Hepatocyte (in vitro differentiated cells): ENCODE data around the gene INF2. TPM values are rescaled to one million over a fixed set of nuclear protein-coding genes. Genes with fewer than 3 reads are reported as not detected.

Source experiments
- DNase-seq: peaks from one replicate; pipeline ENCODE4 v3.0.0-alpha.2; 2016; ENCODE audit warnings: low spot score
- H2AFZ ChIP-seq: fragments of 200-600 bp; sonication (generic); 2 replicates; pipeline ENCODE4 v1.6.0; 2016; ENCODE audit warnings: antibody characterized with exemption, mild to moderate bottlenecking
- H3K27ac ChIP-seq: fragments of 200-600 bp; sonication (generic); 2 replicates; pipeline ENCODE4 v1.5.1; 2016; ENCODE audit warnings: mild to moderate bottlenecking
- H3K27me3 ChIP-seq: fragments of 200-600 bp; sonication (generic); 2 replicates; pipeline ENCODE4 v1.6.1; 2016
- H3K36me3 ChIP-seq: fragments of 200-600 bp; sonication (generic); replicated peaks from 2 replicates; pipeline ENCODE4 v1.5.1; 2016; ENCODE audit warnings: low read depth; ENCODE audit not compliant: insufficient read depth
- H3K4me1 ChIP-seq: fragments of 200-600 bp; sonication (generic); 2 replicates; pipeline ENCODE4 v1.5.1; 2016; ENCODE audit warnings: mild to moderate bottlenecking, moderate library complexity; ENCODE audit not compliant: insufficient read depth
- H3K4me2 ChIP-seq: fragments of 200-600 bp; sonication (generic); 2 replicates; pipeline ENCODE4 v1.6.0; 2016
- H3K4me3 ChIP-seq: fragments of 200-600 bp; sonication (generic); 2 replicates; pipeline ENCODE4 v1.5.1; 2016; ENCODE audit warnings: mild to moderate bottlenecking
- H3K79me2 ChIP-seq: fragments of 200-600 bp; sonication (generic); 2 replicates; pipeline ENCODE4 v1.6.0; 2017; ENCODE audit warnings: mild to moderate bottlenecking
- H3K9me2 ChIP-seq: fragments of 200-600 bp; sonication (generic); replicated peaks from 2 replicates; pipeline ENCODE4 v1.6.0; 2017; ENCODE audit warnings: mild to moderate bottlenecking; ENCODE audit not compliant: insufficient read depth
- H3K9me3 ChIP-seq: fragments of 200-600 bp; sonication (generic); 2 replicates; pipeline ENCODE4 v1.5.1; 2016; ENCODE audit warnings: low read depth, mild to moderate bottlenecking
- H4K20me1 ChIP-seq: fragments of 200-600 bp; sonication (generic); 2 replicates; pipeline ENCODE4 v1.6.0; 2016; ENCODE audit warnings: mild to moderate bottlenecking; ENCODE audit not compliant: insufficient read depth, poor library complexity, severe bottlenecking
- CTCF ChIP-seq: fragments of 200-600 bp; sonication (generic); IDR thresholded peaks from 2 replicates; pipeline ENCODE4 v1.5.1; 2016; ENCODE audit warnings: antibody characterized with exemption, mild to moderate bottlenecking; ENCODE audit not compliant: poor library complexity
- EZH2 ChIP-seq: fragments of 200-600 bp; sonication (generic); IDR thresholded peaks from 2 replicates; pipeline ENCODE4 v1.6.1; 2016; ENCODE audit warnings: antibody characterized with exemption, mild to moderate bottlenecking, borderline replicate concordance
- EZH2phosphoT487 ChIP-seq: fragments of 200-600 bp; sonication (generic); IDR thresholded peaks from one replicate; pipeline ENCODE4 v1.6.1; 2018; ENCODE audit warnings: antibody characterized with exemption, mild to moderate bottlenecking, low read depth, moderate library complexity; ENCODE audit not compliant: unreplicated experiment, severe bottlenecking
- WGBS: methylation state at CpG from one replicate; pipeline ENCODE4 v1.1.6; 2016; ENCODE audit warnings: low lambda C conversion rate; ENCODE audit errors: missing lambda C conversion rate; 5-methylcytosine and 5-hydroxymethylcytosine counted together
- polyA plus RNA-seq: library from polyadenylated mRNA; unstranded; fragments of >200 nt; fragmentation: Nextera tagmentation; extraction: Ambion mirVana; gene quantifications from 2 replicates; pipeline ENCODE4 v1.2.1, GENCODE V29; 2016
- total RNA-seq: library from RNA; depleted of rRNA; stranded (reverse); fragments of >200 nt; gene quantifications from 2 replicates; pipeline ENCODE4 v1.2.3, GENCODE V29; 2014

The INF2 gene
- total and polyA plus RNA-seq, 2 experiments from 2014 or later = 23.8 to 31.6 TPM

DNA sequence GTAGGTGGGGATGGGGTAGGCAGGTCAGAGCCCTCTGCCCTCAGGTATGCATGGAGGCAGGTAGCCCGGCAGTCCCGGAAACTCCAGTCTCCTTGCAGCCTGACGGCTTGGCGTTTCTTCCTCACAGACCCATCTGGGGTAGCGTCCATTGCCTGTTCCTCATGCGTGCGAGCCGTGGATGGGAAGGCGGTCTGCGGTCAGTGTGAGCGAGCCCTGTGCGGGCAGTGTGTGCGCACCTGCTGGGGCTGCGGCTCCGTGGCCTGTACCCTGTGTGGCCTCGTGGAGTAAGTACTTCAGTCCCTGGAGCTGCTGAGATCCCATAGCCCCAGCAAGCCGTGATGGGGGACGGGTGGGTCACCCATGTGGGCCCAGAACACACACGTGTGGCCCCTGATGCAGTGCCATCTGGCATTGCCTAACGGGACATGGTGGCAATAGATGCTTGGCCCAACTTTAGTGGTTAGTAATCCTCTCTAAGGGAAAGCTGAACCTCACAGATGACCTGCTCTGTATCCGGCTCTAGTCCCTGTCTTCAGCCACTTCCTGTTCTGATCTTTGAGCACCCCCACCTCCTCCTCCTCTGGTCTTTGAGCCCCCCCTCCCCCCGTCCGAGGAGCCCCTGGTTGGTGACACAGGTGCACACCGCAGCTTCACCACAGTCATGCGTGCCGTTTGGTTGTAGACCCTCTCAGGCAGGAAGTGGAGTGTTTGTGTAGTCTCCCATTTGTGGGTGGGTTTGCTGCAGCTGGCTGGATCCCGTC is 67.2 kb downstream of the INF2 start:
- Histone ChIP-seq H3K4me1 (peaks cover 6% of the 10 kb centered on the region), H3K4me2 (no peak overlapping the region), H2AFZ (no peak overlapping the region), H3K9me3 (no peaks in the 10 kb centered on the region), H3K27me3 (no peaks in the 10 kb centered on the region), H3K36me3 (no peaks in the 10 kb centered on the region), H3K4me3 (no peak overlapping the region), H3K79me2 (peaks cover 67% of the 10 kb centered on the region), H3K27ac (no peak overlapping the region), H3K9me2 (no peaks in the 10 kb centered on the region), H4K20me1 (peaks cover 31% of the 10 kb centered on the region)
- no peak for DNase-seq
- TF ChIP-seq EZH2phosphoT487 (no peak), CTCF (no peak), EZH2 (no peak)
- WGBS = 95% methylated on average over 26 of the region's 27 CpGs

GRCh38 chr14:104757238-104757585 is 67.8 kb downstream of the INF2 start:
- Histone ChIP-seq H4K20me1 (peaks cover 31% of the 10 kb centered on the region), H3K36me3 (no peaks in the 10 kb centered on the region), H3K4me2 (no peak overlapping the region), H3K79me2 (peaks cover 68% of the 10 kb centered on the region), H3K4me1 (peaks cover 6% of the 10 kb centered on the region), H3K27ac (no peak overlapping the region), H2AFZ (no peak overlapping the region), H3K9me2 (no peaks in the 10 kb centered on the region), H3K9me3 (no peaks in the 10 kb centered on the region), H3K27me3 (no peaks in the 10 kb centered on the region), H3K4me3 (no peak overlapping the region)
- no peak for DNase-seq
- TF ChIP-seq EZH2 (no peak), EZH2phosphoT487 (no peak), CTCF (no peak)
- 87% methylated on average over 10 of the region's 10 CpGs for WGBS

DNA sequence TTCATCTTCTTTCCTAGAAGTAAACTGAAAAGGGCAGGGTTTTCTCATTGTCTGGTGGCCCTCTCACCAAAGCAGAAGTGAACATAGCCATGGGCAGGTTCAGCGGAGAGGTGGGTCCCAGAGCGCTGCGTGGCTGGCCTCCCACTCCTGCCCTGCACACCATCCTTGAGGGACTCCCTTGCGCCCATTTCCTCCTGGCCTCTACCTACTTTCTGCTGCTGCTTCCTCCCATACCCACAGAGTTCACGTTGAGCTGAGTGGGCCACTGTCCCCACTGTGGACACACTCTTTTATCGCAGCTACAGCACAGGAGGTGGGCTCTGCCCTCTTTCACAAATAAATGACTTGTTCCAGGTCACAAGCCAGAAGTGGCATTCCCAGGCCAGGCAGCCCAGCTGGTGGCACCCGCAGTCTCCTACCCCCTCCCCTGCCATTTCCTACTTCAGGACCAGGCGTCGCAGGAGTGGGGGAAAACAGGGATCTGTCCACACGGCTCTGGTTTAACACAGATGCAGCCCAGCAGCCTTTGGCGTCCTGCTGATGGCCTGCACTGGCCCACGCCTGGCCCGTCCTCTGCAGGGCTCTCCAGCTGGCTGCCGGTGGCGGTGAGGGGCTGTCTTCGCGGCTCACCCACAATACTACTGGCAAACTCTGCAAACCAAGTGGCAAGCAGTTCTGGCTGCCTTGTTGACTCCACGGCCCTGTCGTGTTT is 68.4 kb downstream of the INF2 start:
- 95% methylated on average over 19 of the region's 19 CpGs for WGBS
- Histone ChIP-seq H3K4me1 (peaks cover 6% of the 10 kb centered on the region), H3K79me2 (peaks cover 73% of the 10 kb centered on the region), H3K9me3 (no peaks in the 10 kb centered on the region), H3K27me3 (no peaks in the 10 kb centered on the region), H4K20me1 (peaks cover 31% of the 10 kb centered on the region), H3K4me2 (no peak overlapping the region), H3K36me3 (no peaks in the 10 kb centered on the region), H3K4me3 (no peak overlapping the region), H3K27ac (no peak overlapping the region), H2AFZ (no peak overlapping the region), H3K9me2 (no peaks in the 10 kb centered on the region)
- no peak for DNase-seq
- TF ChIP-seq EZH2 (no peak), EZH2phosphoT487 (no peak), CTCF (no peak)
